ENCODE measurements around the gene RICTOR.

The RICTOR gene

GRCh38 chr5:39092581-39093351 is 18.6 kb upstream of the RICTOR start:
- no peaks in the 10 kb centered on the region for H4K20me1 ChIP-seq (ENCODE audit: insufficient read depth, low read length)
- H3K4me1 ChIP-seq (ENCODE audit: insufficient read depth, low read length, severe bottlenecking): no peaks in the 10 kb centered on the region
- H3K9ac ChIP-seq (ENCODE audit: low read length): no peak overlapping the region
- H3K36me3 ChIP-seq (ENCODE audit: insufficient read depth, low read length): no peaks in the 10 kb centered on the region
- H3K4me2 ChIP-seq (ENCODE audit: low read length): no peak overlapping the region
- H3K79me2 ChIP-seq (ENCODE audit: insufficient read depth, low read length): no peaks in the 10 kb centered on the region
- H3K27ac ChIP-seq (ENCODE audit: low read depth, low read length, poor library complexity, severe bottlenecking): no peak overlapping the region
- H3K9me2 ChIP-seq (ENCODE audit: low read depth, low read length): no peaks in the 10 kb centered on the region; the same call in 1 of the 2 replicates
- TF ChIP-seq EZH2 (IDR thresholded peaks at IDR 0.05; ENCODE audit: borderline replicate concordance, low read length) (no peak), CTCF (IDR thresholded peaks at IDR 0.05; ENCODE audit: low read length) (no peak)
- H2AFZ ChIP-seq (ENCODE audit: low read length): no peak overlapping the region
- H3K9me3 ChIP-seq (ENCODE audit: low read length): no peaks in the 10 kb centered on the region
- no peak overlapping the region for H3K4me3 ChIP-seq (ENCODE audit: low read depth, low read length, poor library complexity, severe bottlenecking)
- H3K27me3 ChIP-seq (ENCODE audit: insufficient read depth, low read length): no peaks in the 10 kb centered on the region
- no peaks in the 10 kb centered on the region for H3F3A ChIP-seq (ENCODE audit: insufficient read depth, low read length)

GRCh38 chr5:39091940-39092580 is 17.9 kb upstream of the RICTOR start:
- H3K79me2 ChIP-seq (ENCODE audit: insufficient read depth, low read length): no peaks in the 10 kb centered on the region
- H4K20me1 ChIP-seq (ENCODE audit: insufficient read depth, low read length): no peaks in the 10 kb centered on the region
- no peaks in the 10 kb centered on the region for H3K9me3 ChIP-seq (ENCODE audit: low read length)
- no peaks in the 10 kb centered on the region for H3K36me3 ChIP-seq (ENCODE audit: insufficient read depth, low read length)
- TF ChIP-seq CTCF (IDR thresholded peaks at IDR 0.05; ENCODE audit: low read length): no peak
- TF ChIP-seq EZH2 (IDR thresholded peaks at IDR 0.05; ENCODE audit: borderline replicate concordance, low read length): no peak
- no peak overlapping the region for H3K4me2 ChIP-seq (ENCODE audit: low read length)
- H2AFZ ChIP-seq (ENCODE audit: low read length): no peak overlapping the region
- H3K4me1 ChIP-seq (ENCODE audit: insufficient read depth, low read length, severe bottlenecking): no peaks in the 10 kb centered on the region
- no peaks in the 10 kb centered on the region; the same call in 1 of the 2 replicates for H3K9me2 ChIP-seq (ENCODE audit: low read depth, low read length)
- no peak overlapping the region for H3K9ac ChIP-seq (ENCODE audit: low read length)
- H3K27ac ChIP-seq (ENCODE audit: low read depth, low read length, poor library complexity, severe bottlenecking): no peak overlapping the region
- H3K4me3 ChIP-seq (ENCODE audit: low read depth, low read length, poor library complexity, severe bottlenecking): no peak overlapping the region
- H3F3A ChIP-seq (ENCODE audit: insufficient read depth, low read length): no peaks in the 10 kb centered on the region
- H3K27me3 ChIP-seq (ENCODE audit: insufficient read depth, low read length): no peaks in the 10 kb centered on the region

GRCh38 chr5:39083968-39084367 is 9.8 kb upstream of the RICTOR start:
- H3K36me3 ChIP-seq (ENCODE audit: insufficient read depth, low read length): no peaks in the 10 kb centered on the region
- H3K9ac ChIP-seq (ENCODE audit: low read length): no peak overlapping the region
- no peaks in the 10 kb centered on the region; the same call in 1 of the 2 replicates for H3K9me2 ChIP-seq (ENCODE audit: low read depth, low read length)
- H2AFZ ChIP-seq (ENCODE audit: low read length): no peak overlapping the region
- H3K27ac ChIP-seq (ENCODE audit: low read depth, low read length, poor library complexity, severe bottlenecking): no peak overlapping the region
- no peaks in the 10 kb centered on the region for H3F3A ChIP-seq (ENCODE audit: insufficient read depth, low read length)
- no peak overlapping the region for H3K4me2 ChIP-seq (ENCODE audit: low read length)
- H3K4me1 ChIP-seq (ENCODE audit: insufficient read depth, low read length, severe bottlenecking): no peaks in the 10 kb centered on the region
- no peaks in the 10 kb centered on the region for H3K79me2 ChIP-seq (ENCODE audit: insufficient read depth, low read length)
- H3K9me3 ChIP-seq (ENCODE audit: low read length): no peaks in the 10 kb centered on the region
- no peak overlapping the region for H3K4me3 ChIP-seq (ENCODE audit: low read depth, low read length, poor library complexity, severe bottlenecking)
- no peak for TF ChIP-seq EZH2 (IDR thresholded peaks at IDR 0.05; ENCODE audit: borderline replicate concordance, low read length)
- TF ChIP-seq CTCF (IDR thresholded peaks at IDR 0.05; ENCODE audit: low read length): no peak
- H4K20me1 ChIP-seq (ENCODE audit: insufficient read depth, low read length): no peaks in the 10 kb centered on the region
- no peaks in the 10 kb centered on the region for H3K27me3 ChIP-seq (ENCODE audit: insufficient read depth, low read length)
